Testis (tissue), 3 donors: ENCODE results near the gene RHOF. TPM values are rescaled to one million over a fixed set of nuclear protein-coding genes. Genes with fewer than 3 reads are reported as not detected.

Source experiments
- DNase-seq: peaks from one replicate; pipeline ENCODE4 v3.0.0-alpha.2; 2019
- H3K27ac ChIP-seq, 2 donors: fragments of 200-600 bp; sonication (generic); one replicate each; pipeline ENCODE4 v1.5.1; 2019
- H3K27me3 ChIP-seq: fragments of 200-600 bp; sonication (generic); one replicate; pipeline ENCODE4 v1.5.1; 2019
- H3K36me3 ChIP-seq: fragments of 200-600 bp; sonication (generic); one replicate; pipeline ENCODE4 v1.5.1; 2017; ENCODE audit warnings: low read depth; ENCODE audit errors: missing control alignments
- H3K4me1 ChIP-seq: fragments of 200-600 bp; sonication (generic); one replicate; pipeline ENCODE4 v1.5.1; 2019
- H3K4me3 ChIP-seq, 2 donors: fragments of 200-600 bp; sonication (generic); one replicate each; pipeline ENCODE4 v1.5.1; 2017 to 2019
- H3K9me3 ChIP-seq: fragments of 200-600 bp; sonication (generic); one replicate; pipeline ENCODE4 v1.5.1; 2017
- CTCF ChIP-seq, 3 experiments: fragments of 450-650 bp in 2 of 3; fragments of 200-600 bp in 1 of 3; sonication (generic) in 1 of 3; IDR thresholded peaks; one replicate each; pipeline ENCODE4 v1.5.1; 2016 to 2019; ENCODE audit warnings: antibody characterized with exemption in 3 of 3, mild to moderate bottlenecking in 2 of 3, moderate library complexity in 1 of 3
- POLR2A ChIP-seq: fragments of 450-650 bp; IDR thresholded peaks from one replicate; pipeline ENCODE4 v1.6.1; 2017; ENCODE audit warnings: antibody characterized with exemption, mild to moderate bottlenecking, moderate library complexity
- WGBS, 2 donors: methylation state at CpG; one replicate each; pipeline ENCODE4 v1.1.5; 2018; 5-methylcytosine and 5-hydroxymethylcytosine counted together
- intact Hi-C: fragments of 100-400 bp; cut with DNase I; formaldehyde crosslinking; loops from one replicate; pipeline ENCODE4 v1.15.1; 2023; ENCODE audit warnings: low total_unique reads
- polyA plus RNA-seq: library from polyadenylated mRNA; stranded (reverse); fragments of 350-450 nt; fragmentation: Illumina TruSeq; extraction: RNeasy Lipid Tissue Mini Kit (QIAGEN cat#74804); gene quantifications from one replicate; pipeline ENCODE4 v1.2.3, GENCODE V29; 2014; ENCODE audit warnings: low read depth, low replicate concordance; ENCODE audit not compliant: insufficient read depth
- total RNA-seq, 2 donors: library from RNA; depleted of rRNA; stranded (reverse); fragments of >200 nt; gene quantifications; one replicate each; pipeline ENCODE4 v1.2.3, GENCODE V29; 2016

The RHOF gene
- total and polyA plus RNA-seq, 3 donors from 2014 or later: 16.9 to 20.5 (median 18.0) TPM

GRCh38 chr12:121729021-121729420 is 64.5 kb downstream of the RHOF start:
- no peak for TF ChIP-seq CTCF (IDR thresholded peaks at IDR 0.05)
- TF ChIP-seq POLR2A: no peak
- Histone ChIP-seq H3K4me3 (no peak overlapping the region), H3K27ac (no peak overlapping the region), H3K36me3 (no peaks in the 10 kb centered on the region), H3K27me3 (no peaks in the 10 kb centered on the region), H3K4me1 (no peaks in the 10 kb centered on the region), H3K9me3 (no peaks in the 10 kb centered on the region)
- intact Hi-C loops: no loop called here
- DNase-seq: no peak
- WGBS, 2 donors: 53 to 76% methylated on average over 6 of the region's 6 CpGs

Other genes starting within 250 kb of the RHOF start
- gene KDM2B, start 212.7 kb downstream of the RHOF start, total RNA-seq: 10 to 100 TPM; 54.9 to 59.8 TPM
- 30.4 TPM for gene KDM2B, start 212.7 kb downstream of the RHOF start, polyA plus RNA-seq
- 10 to 100 TPM; 46.8 to 70.7 TPM for gene ORAI1, start 167.2 kb downstream of the RHOF start, total RNA-seq
- 30.3 TPM for gene ORAI1, start 167.2 kb downstream of the RHOF start, polyA plus RNA-seq
- gene MORN3, start 124.0 kb downstream of the RHOF start, total RNA-seq: 10 to 100 TPM in 1 of 2 donors, 1 to 10 TPM in 1; 8.3 to 46.1 TPM
- 85.9 TPM for gene MORN3, start 124.0 kb downstream of the RHOF start, polyA plus RNA-seq
- 10 to 100 TPM; 16.9 to 17.2 TPM for gene TMEM120B, start 80.9 kb downstream of the RHOF start, total RNA-seq
- 4.9 TPM for gene TMEM120B, start 80.9 kb downstream of the RHOF start, polyA plus RNA-seq
- 10 to 100 TPM; 23.1 to 23.3 TPM for gene SETD1B, start 10.3 kb upstream of the RHOF start, total RNA-seq
- 18.9 TPM for gene SETD1B, start 10.3 kb upstream of the RHOF start, polyA plus RNA-seq
- 10 to 100 TPM in 1 of 2 donors, 1 to 10 TPM in 1; 5.9 to 10.6 TPM for gene HPD, start 65.2 kb upstream of the RHOF start, total RNA-seq
- 11.6 TPM for gene HPD, start 65.2 kb upstream of the RHOF start, polyA plus RNA-seq
- gene PSMD9, start 95.1 kb upstream of the RHOF start, total RNA-seq: 10 to 100 TPM; 51.3 to 80.9 TPM
- gene PSMD9, start 95.1 kb upstream of the RHOF start, polyA plus RNA-seq: 60.7 TPM
- 10 to 100 TPM; 29.0 to 41.5 TPM for gene CFAP251, start 124.9 kb upstream of the RHOF start, total RNA-seq
- 56.1 TPM for gene CFAP251, start 124.9 kb upstream of the RHOF start, polyA plus RNA-seq
- gene BCL7A, start 228.2 kb upstream of the RHOF start, total RNA-seq: 10 to 100 TPM; 10.2 to 11.1 TPM
- 5.9 TPM for gene BCL7A, start 228.2 kb upstream of the RHOF start, polyA plus RNA-seq